ENCODE results near the gene MYO1B. TPM values are rescaled to one million over a fixed set of nuclear protein-coding genes. Genes with fewer than 3 reads are reported as not detected.
A peak's percentile ranks its signal among the peaks of the same experiment; 100 is the strongest.

Gene MYO1B
- total RNA-seq, 6 experiments from 2014 or later, result 214 to 254 (median 236) TPM

DNA sequence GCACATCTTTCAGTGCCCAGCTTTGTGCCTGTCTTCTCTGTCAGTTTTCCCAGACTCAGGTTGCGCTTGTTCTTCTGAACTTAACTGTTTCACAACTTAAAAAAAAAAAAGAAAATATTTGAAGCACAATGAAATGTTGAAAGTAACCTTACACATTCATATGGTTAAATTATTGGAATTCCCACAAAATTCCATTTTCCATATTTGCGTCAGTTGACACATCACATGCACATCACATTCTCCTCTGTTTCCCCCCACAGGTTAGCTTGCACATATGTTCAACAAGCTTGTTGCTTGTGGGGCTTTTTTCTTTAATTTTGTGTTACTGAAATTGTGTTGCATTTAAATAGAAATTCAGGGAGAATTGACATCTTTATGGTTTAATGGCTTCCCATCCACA lies 8.3 kb downstream of the MYO1B start:
- Mint-ChIP-seq H3K4me3 (peak overlapping the region; percentile 11; the same call in 1 of the 2 replicates), H3K27me3 (ENCODE audit: insufficient read depth) (no peaks in the 10 kb centered on the region; the same call in 1 of the 2 replicates), H3K27ac (peak overlapping the region; percentile 42; the same call in 1 of the 2 replicates), H3K4me1 (ENCODE audit: low read depth) (peaks cover 95% of the 10 kb centered on the region), H3K36me3 (ENCODE audit: low read depth) (peaks cover 18% of the 10 kb centered on the region), H3K9me3 (no peaks in the 10 kb centered on the region)
- TF ChIP-seq, protein P1, sequence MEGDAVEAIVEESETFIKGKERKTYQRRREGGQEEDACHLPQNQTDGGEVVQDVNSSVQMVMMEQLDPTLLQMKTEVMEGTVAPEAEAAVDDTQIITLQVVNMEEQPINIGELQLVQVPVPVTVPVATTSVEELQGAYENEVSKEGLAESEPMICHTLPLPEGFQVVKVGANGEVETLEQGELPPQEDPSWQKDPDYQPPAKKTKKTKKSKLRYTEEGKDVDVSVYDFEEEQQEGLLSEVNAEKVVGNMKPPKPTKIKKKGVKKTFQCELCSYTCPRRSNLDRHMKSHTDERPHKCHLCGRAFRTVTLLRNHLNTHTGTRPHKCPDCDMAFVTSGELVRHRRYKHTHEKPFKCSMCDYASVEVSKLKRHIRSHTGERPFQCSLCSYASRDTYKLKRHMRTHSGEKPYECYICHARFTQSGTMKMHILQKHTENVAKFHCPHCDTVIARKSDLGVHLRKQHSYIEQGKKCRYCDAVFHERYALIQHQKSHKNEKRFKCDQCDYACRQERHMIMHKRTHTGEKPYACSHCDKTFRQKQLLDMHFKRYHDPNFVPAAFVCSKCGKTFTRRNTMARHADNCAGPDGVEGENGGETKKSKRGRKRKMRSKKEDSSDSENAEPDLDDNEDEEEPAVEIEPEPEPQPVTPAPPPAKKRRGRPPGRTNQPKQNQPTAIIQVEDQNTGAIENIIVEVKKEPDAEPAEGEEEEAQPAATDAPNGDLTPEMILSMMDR (IDR thresholded peaks at IDR 0.05), result no peak
- no peak for DNase-seq

GRCh38 chr2:191255271-191255670 lies 10.1 kb downstream of the MYO1B start:
- no peaks in the 10 kb centered on the region for H3K9me3 Mint-ChIP-seq
- peak overlapping the region; percentile 67 for H3K27ac Mint-ChIP-seq
- peaks cover 95% of the 10 kb centered on the region for H3K4me1 Mint-ChIP-seq (ENCODE audit: low read depth)
- peaks cover 15% of the 10 kb centered on the region for H3K36me3 Mint-ChIP-seq (ENCODE audit: low read depth)
- no peak for DNase-seq
- H3K27me3 Mint-ChIP-seq (ENCODE audit: insufficient read depth), result no peaks in the 10 kb centered on the region; the same call in 1 of the 2 replicates
- TF ChIP-seq, protein P1 (IDR thresholded peaks at IDR 0.05), result no peak
- peak overlapping the region; percentile 43 for H3K4me3 Mint-ChIP-seq

DNA sequence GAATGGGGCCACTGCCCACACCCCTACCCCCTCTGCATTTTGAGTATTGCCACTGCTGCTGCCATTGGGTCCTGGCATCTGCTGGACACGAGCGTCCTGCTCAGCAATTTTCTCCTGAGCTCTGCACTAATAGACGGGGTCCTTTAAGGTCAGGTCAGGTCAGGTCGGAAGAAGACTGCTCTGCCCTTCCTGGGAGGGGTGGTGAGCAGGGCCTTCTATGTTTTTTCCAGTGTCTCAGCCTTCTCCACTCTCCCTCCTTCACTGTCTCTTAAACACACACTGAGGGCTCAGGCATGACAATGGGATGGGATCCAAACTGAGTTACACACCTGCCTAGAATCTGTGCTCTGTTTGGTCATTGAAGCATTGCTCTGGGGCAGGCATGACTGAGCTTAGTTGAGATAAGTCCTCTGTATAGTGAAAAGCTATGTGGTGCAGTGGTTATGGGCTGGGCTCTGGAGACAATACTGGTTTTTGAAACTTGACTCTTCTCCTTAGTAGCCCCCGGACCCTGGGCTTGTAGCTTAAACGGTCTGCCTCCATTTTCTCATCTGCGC lies 10.6 kb downstream of the MYO1B start:
- H3K36me3 Mint-ChIP-seq (ENCODE audit: low read depth), result peaks cover 12% of the 10 kb centered on the region
- peaks cover 95% of the 10 kb centered on the region for H3K4me1 Mint-ChIP-seq (ENCODE audit: low read depth)
- TF ChIP-seq, protein P1 (IDR thresholded peaks at IDR 0.05), result no peak
- H3K27ac Mint-ChIP-seq, result peak overlapping the region; percentile 30
- H3K9me3 Mint-ChIP-seq, result no peaks in the 10 kb centered on the region
- no peaks in the 10 kb centered on the region; the same call in 1 of the 2 replicates for H3K27me3 Mint-ChIP-seq (ENCODE audit: insufficient read depth)
- no peak for DNase-seq
- H3K4me3 Mint-ChIP-seq, result no peak overlapping the region; the same call in 1 of the 2 replicates

- Mint-ChIP-seq H3K27ac (no peak overlapping the region), H3K4me1 (ENCODE audit: low read depth) (peaks cover 95% of the 10 kb centered on the region), H3K36me3 (ENCODE audit: low read depth) (peaks cover 7% of the 10 kb centered on the region), H3K27me3 (ENCODE audit: insufficient read depth) (no peaks in the 10 kb centered on the region; the same call in 1 of the 2 replicates), H3K4me3 (no peak overlapping the region), H3K9me3 (no peaks in the 10 kb centered on the region)
- TF ChIP-seq, protein P1 (IDR thresholded peaks at IDR 0.05), result no peak
- no peak for DNase-seq
These were observed 12.7 kb downstream of the MYO1B start for GRCh38 chr2:191257934-191258333.

- Mint-ChIP-seq H3K27me3 (ENCODE audit: insufficient read depth) (no peaks in the 10 kb centered on the region; the same call in 1 of the 2 replicates), H3K9me3 (no peaks in the 10 kb centered on the region), H3K4me1 (ENCODE audit: low read depth) (peaks cover 96% of the 10 kb centered on the region), H3K36me3 (ENCODE audit: low read depth) (peaks cover 7% of the 10 kb centered on the region), H3K4me3 (no peak overlapping the region), H3K27ac (no peak overlapping the region)
- no peak for DNase-seq
- TF ChIP-seq, protein P1 (IDR thresholded peaks at IDR 0.05), result no peak
These were observed 13.8 kb downstream of the MYO1B start for GRCh38 chr2:191258996-191259395.

Measured in HFFc6 (cell line).